GM18505 (cell line): Measurements from ENCODE around the gene GALNT6.
"Not testable (repeated sequence)": the region's sequence is repeated elsewhere in the genome, so short reads cannot be mapped to it uniquely, and the experiment has no call there.

ENCODE experiments used
- ATAC-seq: cut with Tn5 transposase; IDR thresholded peaks from one replicate; pipeline ENCODE4 v1.9.1; 2021; ENCODE audit not compliant: unreplicated experiment
- POLR2A ChIP-seq: IDR thresholded peaks from 4 replicates; pipeline ENCODE4 v1.6.1; 2011; ENCODE audit warnings: borderline replicate concordance; ENCODE audit not compliant: insufficient read depth, insufficient read length; ENCODE audit errors: extremely low read depth

The GALNT6 gene

DNA sequence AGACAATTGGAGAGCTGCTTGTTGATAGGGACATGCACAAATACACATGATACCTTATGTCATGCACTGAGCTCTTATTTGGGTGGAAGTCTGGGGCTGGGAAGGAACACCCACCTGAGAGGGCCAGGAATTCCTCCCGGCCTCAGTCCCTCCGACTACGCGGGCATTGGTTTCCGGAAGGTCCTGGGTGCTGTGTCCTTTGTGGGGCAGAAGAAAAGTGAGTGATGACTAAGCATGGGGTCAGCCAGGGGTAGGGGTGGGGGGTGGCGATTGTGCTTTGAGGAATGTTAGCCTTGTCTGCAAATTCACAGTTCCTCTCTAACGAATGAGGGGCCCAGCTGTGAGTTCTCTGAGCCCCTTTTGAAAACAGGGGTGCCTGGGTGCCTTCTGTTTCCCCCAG lies 45.5 kb downstream of the GALNT6 start:
- no peak for TF ChIP-seq POLR2A
- no peak for ATAC-seq

DNA sequence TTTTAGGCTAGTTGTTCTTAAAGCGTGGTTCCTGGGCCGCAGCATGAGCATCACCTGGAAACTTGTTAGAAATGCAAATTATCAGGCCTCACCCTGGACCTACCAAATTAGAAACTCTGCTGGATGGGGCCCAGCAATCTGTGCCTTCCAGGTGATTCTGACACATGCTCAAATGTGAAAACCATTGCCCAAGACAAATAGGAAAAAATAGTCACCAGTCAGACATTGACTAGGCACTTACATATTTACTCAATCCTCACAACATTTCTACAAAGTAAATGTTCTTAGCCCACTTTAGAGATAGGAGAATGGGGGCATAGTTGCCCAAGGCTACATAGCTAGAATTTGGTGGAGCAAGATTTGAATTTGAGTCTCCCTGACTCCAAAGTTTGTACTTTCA lies 48.0 kb downstream of the GALNT6 start:
- no peak for ATAC-seq
- no peak for TF ChIP-seq POLR2A

DNA sequence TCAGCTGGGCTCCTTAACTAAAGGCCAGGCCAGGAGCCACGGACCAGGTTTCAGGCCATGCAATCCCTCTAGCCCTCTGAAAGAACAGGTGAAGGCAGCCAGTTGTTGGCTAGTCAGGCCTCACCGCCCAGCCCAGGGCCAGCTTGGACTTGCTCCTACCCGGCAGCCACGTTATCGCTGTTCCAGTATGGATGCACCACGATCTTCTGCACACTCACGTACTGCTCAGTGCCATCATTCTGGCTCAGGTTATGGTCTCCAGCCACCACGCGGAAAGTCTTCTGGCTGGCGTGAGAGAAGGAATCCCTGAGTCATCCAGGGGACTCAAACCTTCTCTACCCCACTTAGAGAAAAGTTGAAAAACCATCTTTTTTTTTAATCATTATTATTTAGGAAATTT lies 48.8 kb downstream of the GALNT6 start:
- no peak for ATAC-seq
- TF ChIP-seq POLR2A, result no peak

DNA sequence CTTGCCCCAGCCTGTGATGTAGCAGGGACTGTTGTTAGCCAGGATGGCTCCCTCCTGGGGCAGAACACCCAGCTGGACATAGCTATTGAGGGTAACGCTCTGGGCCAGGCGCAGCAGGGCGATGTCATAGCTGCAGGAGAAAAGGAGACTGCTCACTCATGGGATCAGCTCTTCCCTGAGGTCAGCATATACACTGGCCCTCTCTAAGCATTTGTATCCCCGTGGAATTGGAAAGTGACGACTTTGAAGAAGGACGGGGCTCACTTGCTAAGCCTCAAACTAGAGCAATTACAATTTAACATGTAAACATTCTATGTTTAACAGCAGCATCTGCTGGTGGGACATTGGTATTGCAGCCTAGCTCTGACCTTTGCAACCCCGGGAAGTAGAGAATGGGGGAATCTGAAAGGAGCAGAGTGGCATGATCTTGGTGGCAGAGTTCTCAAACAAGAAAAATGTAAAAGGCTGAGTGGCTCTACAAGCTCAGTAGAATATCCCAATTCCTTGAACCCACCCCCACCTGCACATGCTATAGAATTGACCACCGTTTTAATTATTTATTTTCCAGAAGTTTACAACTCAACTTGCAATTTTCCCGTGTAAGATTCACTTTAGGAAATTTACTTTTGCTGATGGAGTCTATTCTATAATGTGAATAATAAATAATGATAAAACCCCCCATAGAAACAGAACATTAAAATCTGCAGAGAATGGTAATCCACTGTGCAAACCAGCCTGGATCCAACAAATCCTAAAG lies 49.8 kb downstream of the GALNT6 start:
- TF ChIP-seq POLR2A, result no peak
- no peak for ATAC-seq

DNA sequence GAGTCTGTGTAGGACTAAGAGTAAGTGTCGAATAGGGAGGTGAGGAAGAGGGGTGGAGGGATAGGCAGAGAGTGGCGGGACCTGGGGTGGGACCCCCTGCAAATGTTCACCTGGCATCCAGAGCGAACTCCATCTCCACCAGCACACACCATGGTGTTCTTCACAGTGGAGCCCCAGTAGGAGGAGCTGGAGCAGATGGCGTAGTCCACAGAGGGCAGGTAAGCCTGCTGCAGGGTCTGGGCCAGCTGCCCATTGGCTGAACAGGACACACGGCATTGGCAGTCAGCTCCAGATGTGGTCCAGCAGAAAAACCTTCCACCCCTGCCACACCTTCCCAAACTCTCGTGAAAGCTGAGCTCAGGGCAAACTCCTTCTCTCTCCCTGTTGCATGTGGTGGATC lies 51.5 kb downstream of the GALNT6 start:
- TF ChIP-seq POLR2A, result no peak
- ATAC-seq, result no peak

DNA sequence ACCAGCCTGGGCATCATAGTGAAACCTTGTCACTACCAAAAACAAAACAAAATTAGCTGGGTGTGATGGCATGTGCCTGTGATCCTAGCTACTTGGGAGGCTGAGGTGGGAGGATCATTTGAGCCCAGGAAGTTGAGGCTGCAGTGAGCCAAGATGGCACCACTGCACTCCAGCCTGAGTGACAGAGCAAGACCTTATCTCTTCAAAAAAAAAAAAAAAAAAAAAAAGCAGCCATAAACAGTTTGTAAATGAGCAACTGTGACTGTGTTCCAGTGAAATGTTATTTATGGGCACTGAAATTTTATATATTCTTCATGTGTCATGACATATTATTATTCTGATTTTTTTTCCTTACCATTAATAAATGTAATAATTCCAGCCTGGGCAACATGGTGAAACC lies 53.9 kb downstream of the GALNT6 start:
- ATAC-seq, result not testable (repeated sequence)

DNA sequence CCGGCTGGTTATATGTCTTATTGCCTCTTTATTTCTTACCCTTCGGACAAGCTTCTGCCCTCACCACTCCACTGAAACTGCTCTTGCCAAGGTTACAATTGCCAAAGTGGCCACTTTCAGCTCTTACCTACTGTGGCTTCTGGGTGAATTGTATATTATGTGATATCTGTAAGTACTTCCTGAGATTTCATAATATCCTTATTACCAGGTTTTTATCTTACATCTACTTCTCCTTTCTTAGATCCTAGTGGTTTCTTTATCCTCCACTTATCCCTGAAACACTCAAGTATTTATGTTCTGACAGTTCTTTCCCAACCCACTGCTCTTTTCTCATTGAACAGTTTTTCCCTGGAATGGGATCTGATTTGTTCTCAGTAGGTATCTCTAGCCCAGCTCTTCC lies 55.3 kb downstream of the GALNT6 start:
- no peak for TF ChIP-seq POLR2A
- ATAC-seq, result no peak

DNA sequence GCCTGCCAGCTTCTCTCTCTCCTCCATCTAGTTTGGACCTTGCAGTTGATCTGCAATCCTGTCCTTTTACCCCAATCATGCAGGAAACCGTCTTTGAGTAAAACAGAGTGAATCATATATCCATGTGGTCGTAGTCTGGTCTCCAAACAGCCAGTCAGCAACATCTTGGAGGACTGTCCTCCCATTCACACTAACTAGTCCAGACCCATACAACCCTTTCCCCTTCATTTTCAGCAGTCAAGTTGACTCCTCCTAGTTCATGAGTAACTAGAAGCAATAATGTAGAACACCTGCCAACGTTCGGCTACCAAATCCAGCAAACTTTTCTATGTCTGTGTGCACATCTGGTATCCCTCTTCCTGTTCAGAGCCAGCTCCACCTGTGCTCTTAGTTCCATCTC lies 56.4 kb downstream of the GALNT6 start:
- no peak for ATAC-seq
- TF ChIP-seq POLR2A, result no peak

DNA sequence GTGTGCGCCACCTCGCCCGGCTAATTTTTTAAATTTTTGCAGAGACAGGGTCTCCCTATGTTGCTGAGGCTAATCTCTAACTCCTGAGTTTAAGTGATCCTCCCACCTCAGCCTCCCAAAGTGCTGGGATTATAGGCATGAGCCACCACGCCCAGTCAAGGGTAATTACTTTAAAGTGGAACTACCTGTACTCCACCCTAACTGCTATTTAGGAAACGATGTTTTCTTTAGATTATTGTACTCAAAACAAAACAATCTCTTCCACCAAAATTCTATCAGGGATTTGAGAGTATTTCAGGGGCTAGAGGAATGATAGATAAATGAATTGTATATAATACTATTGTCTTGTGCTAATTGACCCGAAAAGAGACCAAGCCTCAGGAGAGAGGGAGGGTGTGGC lies 57.7 kb downstream of the GALNT6 start:
- no peak for ATAC-seq
- no peak for TF ChIP-seq POLR2A

DNA sequence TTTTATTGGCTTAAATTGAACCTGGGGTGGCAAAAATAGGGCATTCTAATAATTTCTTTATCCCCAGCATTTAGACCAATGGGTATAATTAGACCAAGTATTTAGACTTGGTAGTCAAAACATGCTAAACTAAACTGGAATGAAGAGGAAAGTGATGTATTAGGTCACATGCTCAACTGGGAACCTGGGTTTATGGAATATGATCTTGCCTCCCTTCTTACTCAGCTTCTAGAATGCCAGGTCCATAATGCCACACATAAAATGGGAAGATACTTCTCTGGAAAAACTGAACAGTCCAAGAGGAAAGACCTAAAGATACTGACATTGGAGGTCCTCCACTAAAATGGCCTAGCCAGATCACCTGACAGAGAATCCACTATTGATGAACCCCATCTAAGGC lies 61.0 kb downstream of the GALNT6 start:
- no peak for ATAC-seq
- TF ChIP-seq POLR2A, result no peak

DNA sequence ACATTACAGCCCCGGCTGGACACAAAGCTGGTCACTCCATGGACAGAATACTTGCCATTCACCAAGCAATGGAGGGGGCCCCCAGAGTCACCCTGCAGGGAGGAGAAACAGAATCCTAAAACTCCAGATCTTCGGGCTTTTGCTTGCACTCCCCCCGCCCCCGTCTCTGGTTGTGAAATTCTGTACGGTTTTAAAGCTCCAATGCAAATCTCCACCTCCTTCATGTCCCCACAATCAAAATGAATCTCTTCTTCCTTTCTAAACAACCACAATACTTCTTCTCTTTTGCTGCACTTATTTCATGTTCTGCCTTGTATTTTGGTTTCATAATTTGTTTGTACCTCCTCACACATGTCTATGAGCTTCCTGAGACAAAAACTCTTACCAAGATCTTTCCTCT lies 61.5 kb downstream of the GALNT6 start:
- no peak for TF ChIP-seq POLR2A
- no peak for ATAC-seq

DNA sequence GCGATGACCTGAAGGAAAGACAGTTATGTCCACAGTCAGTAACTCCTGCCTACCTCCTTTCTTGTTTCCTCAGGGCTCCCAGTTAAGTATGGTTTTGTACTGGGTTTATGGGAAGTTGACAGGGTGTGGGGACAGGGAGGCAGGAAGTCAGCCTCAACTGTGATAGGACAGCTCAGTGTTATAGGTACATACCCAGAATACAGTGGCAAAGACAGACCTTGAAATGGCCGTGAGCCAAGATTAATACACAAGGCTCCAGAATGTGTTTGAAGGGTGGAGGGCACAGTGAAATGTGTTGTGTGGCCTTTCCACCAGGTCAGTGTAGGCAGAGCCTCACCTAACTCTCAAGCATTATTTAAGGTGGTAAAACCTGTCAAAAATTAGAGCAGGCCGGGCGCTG lies 62.6 kb downstream of the GALNT6 start:
- ATAC-seq, result no peak
- TF ChIP-seq POLR2A, result no peak

DNA sequence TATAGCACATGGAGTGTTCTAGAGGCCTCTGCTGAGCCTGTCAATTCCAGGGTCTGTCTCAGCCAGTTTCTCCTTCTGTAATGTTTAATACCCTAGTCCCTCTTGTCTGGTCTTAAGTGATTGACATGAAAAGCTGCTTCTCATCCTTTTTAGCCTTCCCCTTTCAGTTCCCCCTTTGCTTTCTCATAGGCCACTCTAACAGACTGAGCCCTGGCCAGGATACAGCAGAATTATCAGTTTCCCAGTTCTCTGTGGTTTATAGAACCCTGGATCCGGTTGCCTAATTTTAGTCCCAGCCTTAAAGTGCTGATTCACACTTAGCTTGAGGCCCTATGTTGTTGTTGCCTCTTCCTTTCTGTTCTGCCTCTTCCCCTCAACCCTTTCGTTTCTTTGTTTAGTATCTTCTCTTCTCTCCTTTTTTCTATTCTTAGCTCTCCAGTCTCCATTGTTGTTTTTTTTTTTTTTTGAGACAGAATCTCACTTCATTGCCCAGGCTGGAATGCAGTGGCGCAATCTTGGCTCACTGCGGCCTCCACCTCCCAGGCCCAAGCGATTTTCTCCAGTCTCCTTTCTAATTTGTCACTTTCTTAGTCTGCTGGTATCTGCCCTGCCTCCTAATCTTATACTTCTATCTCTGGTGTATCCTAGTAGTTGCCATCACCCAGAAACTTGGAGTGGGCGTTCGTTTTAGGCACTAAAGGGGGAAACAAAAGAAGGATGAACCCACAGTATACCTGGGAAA lies 64.3 kb downstream of the GALNT6 start:
- peak; percentile 47 for ATAC-seq
- TF ChIP-seq POLR2A, result peak; percentile 18

DNA sequence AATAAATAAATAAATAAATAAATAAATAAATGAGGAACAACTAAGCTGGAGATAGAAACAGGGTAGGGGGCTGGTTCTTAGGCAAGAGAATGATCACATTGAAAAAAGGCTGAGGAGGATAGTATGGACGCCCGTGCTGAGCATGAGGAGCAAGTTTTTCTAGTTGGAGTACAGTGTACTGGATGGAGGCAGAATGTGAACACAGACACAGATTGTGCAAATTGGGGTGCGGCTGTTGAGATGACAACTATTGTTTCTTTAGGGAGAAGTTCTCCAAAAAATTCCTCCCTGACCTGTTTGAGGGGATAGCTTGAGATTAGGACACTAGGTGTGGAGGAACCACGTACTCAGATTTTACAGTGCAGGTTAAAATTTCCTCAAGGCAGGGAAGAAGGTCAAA lies 66.3 kb downstream of the GALNT6 start:
- no peak for TF ChIP-seq POLR2A
- no peak for ATAC-seq
